ENCODE results near the gene PADI6.

- TF ChIP-seq, protein P1, sequence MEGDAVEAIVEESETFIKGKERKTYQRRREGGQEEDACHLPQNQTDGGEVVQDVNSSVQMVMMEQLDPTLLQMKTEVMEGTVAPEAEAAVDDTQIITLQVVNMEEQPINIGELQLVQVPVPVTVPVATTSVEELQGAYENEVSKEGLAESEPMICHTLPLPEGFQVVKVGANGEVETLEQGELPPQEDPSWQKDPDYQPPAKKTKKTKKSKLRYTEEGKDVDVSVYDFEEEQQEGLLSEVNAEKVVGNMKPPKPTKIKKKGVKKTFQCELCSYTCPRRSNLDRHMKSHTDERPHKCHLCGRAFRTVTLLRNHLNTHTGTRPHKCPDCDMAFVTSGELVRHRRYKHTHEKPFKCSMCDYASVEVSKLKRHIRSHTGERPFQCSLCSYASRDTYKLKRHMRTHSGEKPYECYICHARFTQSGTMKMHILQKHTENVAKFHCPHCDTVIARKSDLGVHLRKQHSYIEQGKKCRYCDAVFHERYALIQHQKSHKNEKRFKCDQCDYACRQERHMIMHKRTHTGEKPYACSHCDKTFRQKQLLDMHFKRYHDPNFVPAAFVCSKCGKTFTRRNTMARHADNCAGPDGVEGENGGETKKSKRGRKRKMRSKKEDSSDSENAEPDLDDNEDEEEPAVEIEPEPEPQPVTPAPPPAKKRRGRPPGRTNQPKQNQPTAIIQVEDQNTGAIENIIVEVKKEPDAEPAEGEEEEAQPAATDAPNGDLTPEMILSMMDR (IDR thresholded peaks at IDR 0.05; ENCODE audit: poor library complexity), result no peak
- no peak for TF ChIP-seq EZH2 (IDR thresholded peaks at IDR 0.05; ENCODE audit: borderline replicate concordance)
Measured at GRCh38 chr1:17393230-17393629, 21.2 kb downstream of the PADI6 start.

Measured in hepatocyte (in vitro differentiated cells).